GM21576 (cell line): ENCODE measurements around the gene MRS2.

Experiments used
- ATAC-seq: cut with Tn5 transposase; IDR thresholded peaks from one replicate; pipeline ENCODE4 v1.9.1; 2021; ENCODE audit warnings: mild to moderate bottlenecking, moderate library complexity; ENCODE audit not compliant: unreplicated experiment

MRS2 gene

GRCh38 chr6:24429146-24429545 is 26.4 kb downstream of the MRS2 start:
- ATAC-seq, result no peak

GRCh38 chr6:24430086-24430485 is 27.4 kb downstream of the MRS2 start:
- no peak for ATAC-seq

- ATAC-seq, result no peak
These were observed 28.3 kb downstream of the MRS2 start for GRCh38 chr6:24431045-24431451.

- ATAC-seq, result no peak
These were observed 29.9 kb downstream of the MRS2 start for GRCh38 chr6:24432611-24433010.

GRCh38 chr6:24436979-24437378 is 34.2 kb downstream of the MRS2 start:
- ATAC-seq, result no peak

- no peak for ATAC-seq
These were observed 37.3 kb downstream of the MRS2 start for GRCh38 chr6:24439858-24440539.

GRCh38 chr6:24440897-24441598 is 38.3 kb downstream of the MRS2 start:
- ATAC-seq, result no peak

- ATAC-seq, result no peak
These were observed 38.8 kb downstream of the MRS2 start for GRCh38 chr6:24441599-24441904.

GRCh38 chr6:24444588-24444987 is 41.9 kb downstream of the MRS2 start:
- ATAC-seq, result no peak

GRCh38 chr6:24445704-24446103 is 43.0 kb downstream of the MRS2 start:
- ATAC-seq, result no peak

- no peak for ATAC-seq
These were observed 43.9 kb downstream of the MRS2 start for GRCh38 chr6:24446670-24447069.

GRCh38 chr6:24448396-24448795 is 45.7 kb downstream of the MRS2 start:
- no peak for ATAC-seq

GRCh38 chr6:24448828-24449525 is 46.2 kb downstream of the MRS2 start:
- ATAC-seq, result no peak

GRCh38 chr6:24451581-24452388 is 49.0 kb downstream of the MRS2 start:
- ATAC-seq, result no peak

GRCh38 chr6:24453921-24454320 is 51.2 kb downstream of the MRS2 start:
- ATAC-seq, result no peak

- ATAC-seq, result no peak
These were observed 51.7 kb downstream of the MRS2 start for GRCh38 chr6:24454452-24454851.

GRCh38 chr6:24455061-24455460 is 52.3 kb downstream of the MRS2 start:
- ATAC-seq, result no peak

- no peak for ATAC-seq
These were observed 55.4 kb downstream of the MRS2 start for GRCh38 chr6:24458134-24458533.

GRCh38 chr6:24458941-24459340 is 56.2 kb downstream of the MRS2 start:
- no peak for ATAC-seq

- no peak for ATAC-seq
These were observed 58.2 kb downstream of the MRS2 start for GRCh38 chr6:24460966-24461365.

- no peak for ATAC-seq
These were observed 61.7 kb downstream of the MRS2 start for GRCh38 chr6:24464253-24465038.
